Measurements from ENCODE around the gene ZNF543. TPM values are rescaled to one million over a fixed set of nuclear protein-coding genes. Genes with fewer than 3 reads are reported as not detected.

The ZNF543 gene
- total and polyA plus RNA-seq, 2 donors (not counting 1 experiment from before 2014, with no cell fraction given), result 4.6 to 16.7 TPM

- H3K9ac ChIP-seq (ENCODE audit: low read length), result no peak overlapping the region
- peaks cover 0 to 18% of the 10 kb centered on the region in 2 experiments for H3K36me3 ChIP-seq (replicated peaks in 1 of 2; ENCODE audit: control extremely low read depth in 1 of 2, control insufficient read depth in 1 of 2, extremely low read depth in 1 of 2, insufficient read depth in 2 of 2, low read length in 1 of 2)
- no peak overlapping the region for H2AFZ ChIP-seq (ENCODE audit: insufficient read depth, low read depth, low read length, poor library complexity, severe bottlenecking)
- Mint-ChIP-seq H3K4me1 (peaks cover 9% of the 10 kb centered on the region), H3K27me3 (no peaks in the 10 kb centered on the region), H3K9me3 (ENCODE audit: insufficient read depth) (no peaks in the 10 kb centered on the region), H3K27ac (no peak overlapping the region), H3K4me3 (no peak overlapping the region)
- peaks cover 39% of the 10 kb centered on the region for H3K79me2 ChIP-seq (ENCODE audit: control insufficient read depth, insufficient read depth, low read length)
- intact Hi-C loops (cut with micrococcal nuclease), result no loop called here
- ATAC-seq (ENCODE audit: low read depth), result no peak
- no peak for TF ChIP-seq EZH2 (IDR thresholded peaks at IDR 0.05; ENCODE audit: borderline replicate concordance, insufficient read depth, low read depth, low read length, poor library complexity, severe bottlenecking)
- 0% methylated on average over 1 of the region's 1 CpG for WGBS (ENCODE audit: insufficient coverage)
- H3K27ac ChIP-seq (ENCODE audit: low read length in 2 of 2), result no peak overlapping the region
- POLR2A ChIA-PET, result interaction anchor here (0.6 kb wide), 1 partner anchor 1216 kb away, joined by 3 read pairs; no protein-coding TSS in a partner anchor
- H4K20me1 ChIP-seq (ENCODE audit: control insufficient read depth, insufficient read depth, low read length, poor library complexity, severe bottlenecking), result peaks cover 25% of the 10 kb centered on the region
- no peaks in the 10 kb centered on the region for H3K4me1 ChIP-seq (ENCODE audit: control insufficient read depth in 2 of 2, insufficient read depth in 2 of 2, low read length in 2 of 2)
- H3K4me2 ChIP-seq (replicated peaks; ENCODE audit: low read depth, low read length, poor library complexity, severe bottlenecking), result no peak overlapping the region
- H3K9me3 ChIP-seq (ENCODE audit: control extremely low read depth in 1 of 3, control insufficient read depth in 2 of 3, insufficient read depth in 1 of 3, low read length in 2 of 3), result peaks cover 0 to 2% (median 0%) of the 10 kb centered on the region in 3 donors
- no peak overlapping the region for H3K4me3 ChIP-seq (ENCODE audit: control extremely low read depth in 1 of 5, extremely low read depth in 1 of 5, insufficient read depth in 1 of 5, low read depth in 2 of 5, low read length in 4 of 5)
- CTCF ChIA-PET, result no interaction called here
- H3K27me3 ChIP-seq (replicated peaks in 1 of 4; ENCODE audit: control extremely low read depth in 1 of 4, control insufficient read depth in 3 of 4, insufficient read depth in 4 of 4, low read length in 3 of 4), result no peaks in the 10 kb centered on the region
- DNase-seq, result no peak
These were observed 15.2 kb upstream of the ZNF543 start for GRCh38 chr19:57305056-57305455.

GRCh38 chr19:57308514-57308913 is 11.8 kb upstream of the ZNF543 start:
- H3K4me1 Mint-ChIP-seq, result peaks cover under 1% of the 10 kb centered on the region
- H3K27ac ChIP-seq (ENCODE audit: low read length in 2 of 2), result no peak overlapping the region
- H4K20me1 ChIP-seq (ENCODE audit: control insufficient read depth, insufficient read depth, low read length, poor library complexity, severe bottlenecking), result peaks cover 2% of the 10 kb centered on the region
- ATAC-seq (ENCODE audit: low read depth) (no peak), DNase-seq (no peak)
- no peaks in the 10 kb centered on the region for H3K27me3 ChIP-seq (replicated peaks in 1 of 4; ENCODE audit: control extremely low read depth in 1 of 4, control insufficient read depth in 3 of 4, insufficient read depth in 4 of 4, low read length in 3 of 4)
- peaks cover 0 to 2% of the 10 kb centered on the region in 2 experiments for H3K36me3 ChIP-seq (replicated peaks in 1 of 2; ENCODE audit: control extremely low read depth in 1 of 2, control insufficient read depth in 1 of 2, extremely low read depth in 1 of 2, insufficient read depth in 2 of 2, low read length in 1 of 2)
- no peak overlapping the region for H2AFZ ChIP-seq (ENCODE audit: insufficient read depth, low read depth, low read length, poor library complexity, severe bottlenecking)
- H3K9me3 ChIP-seq (ENCODE audit: control extremely low read depth in 1 of 3, control insufficient read depth in 2 of 3, insufficient read depth in 1 of 3, low read length in 2 of 3), result peaks cover 0 to 2% (median 0%) of the 10 kb centered on the region in 3 donors
- no peak overlapping the region for H3K4me3 ChIP-seq (ENCODE audit: control extremely low read depth in 1 of 5, extremely low read depth in 1 of 5, insufficient read depth in 1 of 5, low read depth in 2 of 5, low read length in 4 of 5)
- H3K9me3 Mint-ChIP-seq (ENCODE audit: insufficient read depth), result no peaks in the 10 kb centered on the region
- H3K27me3 Mint-ChIP-seq, result no peaks in the 10 kb centered on the region
- H3K4me1 ChIP-seq (ENCODE audit: control insufficient read depth in 2 of 2, insufficient read depth in 2 of 2, low read length in 2 of 2), result no peaks in the 10 kb centered on the region
- POLR2A ChIA-PET, result no interaction called here
- TF ChIP-seq, protein P1, sequence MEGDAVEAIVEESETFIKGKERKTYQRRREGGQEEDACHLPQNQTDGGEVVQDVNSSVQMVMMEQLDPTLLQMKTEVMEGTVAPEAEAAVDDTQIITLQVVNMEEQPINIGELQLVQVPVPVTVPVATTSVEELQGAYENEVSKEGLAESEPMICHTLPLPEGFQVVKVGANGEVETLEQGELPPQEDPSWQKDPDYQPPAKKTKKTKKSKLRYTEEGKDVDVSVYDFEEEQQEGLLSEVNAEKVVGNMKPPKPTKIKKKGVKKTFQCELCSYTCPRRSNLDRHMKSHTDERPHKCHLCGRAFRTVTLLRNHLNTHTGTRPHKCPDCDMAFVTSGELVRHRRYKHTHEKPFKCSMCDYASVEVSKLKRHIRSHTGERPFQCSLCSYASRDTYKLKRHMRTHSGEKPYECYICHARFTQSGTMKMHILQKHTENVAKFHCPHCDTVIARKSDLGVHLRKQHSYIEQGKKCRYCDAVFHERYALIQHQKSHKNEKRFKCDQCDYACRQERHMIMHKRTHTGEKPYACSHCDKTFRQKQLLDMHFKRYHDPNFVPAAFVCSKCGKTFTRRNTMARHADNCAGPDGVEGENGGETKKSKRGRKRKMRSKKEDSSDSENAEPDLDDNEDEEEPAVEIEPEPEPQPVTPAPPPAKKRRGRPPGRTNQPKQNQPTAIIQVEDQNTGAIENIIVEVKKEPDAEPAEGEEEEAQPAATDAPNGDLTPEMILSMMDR (IDR thresholded peaks at IDR 0.05), result no peak
- TF ChIP-seq EZH2 (IDR thresholded peaks at IDR 0.05; ENCODE audit: borderline replicate concordance, insufficient read depth, low read depth, low read length, poor library complexity, severe bottlenecking), result no peak
- no peak overlapping the region for H3K4me2 ChIP-seq (replicated peaks; ENCODE audit: low read depth, low read length, poor library complexity, severe bottlenecking)
- H3K9ac ChIP-seq (ENCODE audit: low read length), result no peak overlapping the region
- CTCF ChIA-PET, result no interaction called here
- no peak overlapping the region for H3K27ac Mint-ChIP-seq
- no peak overlapping the region for H3K4me3 Mint-ChIP-seq
- peaks cover 6% of the 10 kb centered on the region for H3K79me2 ChIP-seq (ENCODE audit: control insufficient read depth, insufficient read depth, low read length)
- intact Hi-C loops (cut with micrococcal nuclease), result no loop called here

Data from B cell (primary cell).